GM19193 (cell line): ENCODE data around the gene NOP14.

ENCODE experiments used
- POLR2A ChIP-seq: IDR thresholded peaks from 4 replicates; pipeline ENCODE4 v1.6.1; 2011; ENCODE audit not compliant: insufficient read depth, insufficient read length; ENCODE audit errors: extremely low read depth

Gene NOP14

GRCh38 chr4:2907706-2908293 lies 55.4 kb downstream of the NOP14 start:
- no peak for TF ChIP-seq POLR2A

- no peak for TF ChIP-seq POLR2A
These were observed 56.0 kb downstream of the NOP14 start for GRCh38 chr4:2907226-2907625.

DNA sequence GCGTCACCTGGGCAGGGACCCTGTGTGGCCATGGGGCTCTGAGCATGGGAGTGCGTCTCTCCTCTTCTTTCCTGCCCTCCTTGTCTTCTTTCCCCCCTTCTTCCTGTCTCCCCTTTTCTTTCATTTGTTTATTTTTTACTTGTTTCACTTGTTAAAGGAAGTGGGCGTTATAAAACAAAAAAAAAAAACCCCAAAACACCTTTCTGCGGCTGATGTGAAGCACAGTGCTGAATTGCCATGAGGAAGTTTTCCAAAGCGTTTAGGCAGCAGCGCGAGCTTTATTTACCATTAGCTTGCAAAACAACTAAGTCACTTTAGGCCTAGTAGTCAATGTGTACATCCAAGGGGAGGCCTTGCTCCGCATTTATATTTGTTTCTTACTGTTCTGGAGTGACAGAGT lies 57.0 kb downstream of the NOP14 start:
- TF ChIP-seq POLR2A = no peak

DNA sequence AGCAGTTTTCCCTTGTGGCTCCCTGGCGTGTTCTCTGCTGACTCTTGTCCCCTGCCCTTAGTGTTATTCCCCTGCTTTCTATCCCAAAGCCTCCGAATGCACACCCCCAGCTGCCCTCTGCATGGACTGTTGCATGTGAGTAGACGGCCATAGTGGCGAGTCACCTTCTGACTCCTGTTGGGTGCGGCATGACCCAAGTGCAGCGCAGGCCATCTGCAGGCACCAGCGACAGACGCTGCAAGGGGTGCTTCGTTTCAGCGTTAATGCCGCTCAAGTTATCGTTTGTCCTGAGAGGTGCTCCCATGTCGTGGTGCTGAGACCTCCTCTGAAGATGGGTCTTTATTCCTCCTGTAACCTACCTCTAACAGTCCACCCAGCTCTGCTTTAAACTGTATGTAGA lies 57.7 kb downstream of the NOP14 start:
- TF ChIP-seq POLR2A = no peak

DNA sequence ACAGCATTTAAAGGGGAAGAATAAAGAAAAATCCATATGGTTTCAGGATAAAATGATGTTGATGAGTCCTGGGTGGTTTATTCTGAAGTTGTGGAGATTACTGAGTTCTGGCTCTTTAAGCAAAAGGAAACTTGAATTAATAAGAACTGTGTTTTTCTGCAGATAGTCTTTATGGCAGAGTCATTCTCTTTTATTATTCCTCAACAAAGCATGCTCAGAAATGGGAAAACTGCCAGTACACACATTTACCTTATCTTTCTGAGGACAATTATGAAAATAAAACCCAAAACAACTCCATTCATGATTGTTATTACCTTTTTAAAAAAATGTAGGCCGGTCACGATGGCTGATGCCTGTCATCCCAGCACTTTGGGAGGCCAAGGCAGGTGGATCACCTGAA lies 61.1 kb downstream of the NOP14 start:
- no peak for TF ChIP-seq POLR2A

DNA sequence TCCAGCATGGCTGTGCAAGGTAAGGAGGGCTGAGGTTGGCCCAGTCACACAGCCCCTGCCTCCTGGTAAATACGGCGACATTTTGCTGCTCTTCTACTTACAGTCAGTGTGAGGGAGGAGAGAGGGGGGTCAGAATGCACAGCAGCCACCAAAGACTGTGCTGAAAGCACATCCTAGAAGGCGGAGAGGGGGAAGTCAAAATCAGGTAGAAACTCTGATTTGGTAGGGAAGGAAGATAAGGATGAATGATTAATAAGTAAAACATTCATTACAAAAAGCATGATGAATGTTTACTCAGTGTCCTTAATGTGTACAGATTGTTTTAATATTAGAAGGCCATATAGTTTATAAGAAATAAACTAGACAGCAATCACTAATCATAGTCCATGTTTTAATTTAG lies 62.0 kb downstream of the NOP14 start:
- TF ChIP-seq POLR2A = no peak

GRCh38 chr4:2900741-2901140 lies 62.5 kb downstream of the NOP14 start:
- no peak for TF ChIP-seq POLR2A

DNA sequence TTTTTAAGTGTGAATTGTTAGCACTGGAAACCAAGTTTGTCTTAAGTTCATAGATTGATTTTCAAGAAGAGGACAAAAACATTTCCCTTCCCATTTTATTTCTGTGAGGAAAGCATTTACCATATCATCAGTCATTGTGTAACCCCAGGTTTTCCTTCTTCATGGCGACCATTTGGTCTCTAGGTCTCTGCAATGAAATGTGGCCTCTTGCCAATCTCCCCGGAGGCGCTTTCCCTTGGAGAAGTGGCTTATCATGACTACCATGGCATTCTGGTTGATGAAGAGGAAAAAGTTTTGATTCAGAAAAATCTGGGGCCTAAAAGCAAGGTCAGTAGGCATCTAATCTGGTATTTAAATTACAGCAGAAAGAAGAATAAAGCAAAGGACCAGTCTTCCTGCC lies 65.2 kb downstream of the NOP14 start:
- TF ChIP-seq POLR2A = no peak

GRCh38 chr4:2893772-2894171 lies 69.4 kb downstream of the NOP14 start:
- TF ChIP-seq POLR2A = no peak

DNA sequence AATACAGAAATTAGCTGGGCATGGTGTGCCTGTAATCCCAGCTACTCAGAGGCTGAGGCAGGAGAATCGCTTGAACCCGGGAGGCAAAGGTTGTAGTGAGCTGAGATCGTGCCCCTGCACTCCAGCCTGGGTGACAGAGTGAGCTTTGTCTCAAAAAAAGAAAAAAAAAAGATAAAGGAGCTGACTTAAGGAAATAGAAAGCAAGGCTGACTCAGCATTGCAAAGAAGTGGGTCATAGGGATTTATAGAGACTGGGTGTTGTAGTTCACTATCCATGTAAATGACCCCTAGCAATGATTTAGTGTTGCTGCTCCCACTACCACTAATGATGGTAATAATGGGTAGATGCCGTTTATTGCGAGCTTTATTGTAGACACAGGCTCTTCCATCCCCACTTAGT lies 71.9 kb downstream of the NOP14 start:
- no peak for TF ChIP-seq POLR2A

DNA sequence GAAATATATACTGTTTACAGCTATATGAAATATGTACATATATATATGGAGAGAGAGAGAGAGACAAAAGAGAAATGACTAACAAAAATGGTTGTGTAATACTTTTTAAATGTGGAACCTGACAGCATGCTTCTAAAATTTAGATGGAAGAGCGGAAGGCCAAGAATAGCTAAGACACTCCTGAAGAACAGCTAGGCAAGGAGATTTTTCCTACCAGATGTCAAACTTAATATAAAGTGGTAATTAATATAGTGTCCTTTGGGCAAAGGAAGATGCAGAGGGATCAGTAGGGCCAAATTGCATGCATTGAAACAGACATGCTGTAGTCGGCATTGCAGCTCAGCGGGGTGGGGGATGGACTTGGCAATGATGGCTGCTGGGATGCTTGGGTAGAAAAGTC lies 74.3 kb downstream of the NOP14 start:
- TF ChIP-seq POLR2A = no peak
